Body of pancreas (tissue), 4 donors: ENCODE measurements around the gene ZNF622.

Experiments used
- POLR2A ChIP-seq, 3 donors: fragments of 450-650 bp; IDR thresholded peaks; one replicate each; pipeline ENCODE4 v1.6.1; 2016; ENCODE audit warnings: antibody characterized with exemption in 3 of 3, mild to moderate bottlenecking in 2 of 3
- TF ChIP-seq, protein P1 (sequence below), 7 experiments: fragments of 450-650 bp in 4 of 7; fragments of 200-600 bp in 3 of 7; sonication (generic) in 3 of 7; IDR thresholded peaks; one replicate each; pipeline ENCODE4 v1.5.1; 2016 to 2019; ENCODE audit warnings: antibody characterized with exemption in 7 of 7

DNA sequence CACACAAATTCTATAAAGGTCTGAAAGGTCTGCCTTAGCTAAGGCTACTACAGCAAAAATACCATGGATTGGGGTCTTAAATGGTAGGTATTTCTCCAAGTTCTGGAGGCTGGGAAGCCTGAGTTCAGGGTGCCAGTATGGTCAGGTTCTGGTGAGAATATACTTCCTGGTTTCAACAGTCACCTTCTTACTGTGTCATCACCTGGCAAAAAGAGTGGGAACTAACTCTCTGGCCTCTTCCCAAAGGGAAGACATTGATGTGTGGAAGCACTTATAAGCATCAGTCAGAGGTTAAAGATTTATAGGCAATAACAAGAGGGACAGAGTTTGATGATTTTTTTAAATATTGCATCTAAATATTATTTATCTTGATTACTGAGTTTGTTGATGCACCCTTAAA is 53.0 kb downstream of the ZNF622 start:
- TF ChIP-seq, protein P1, sequence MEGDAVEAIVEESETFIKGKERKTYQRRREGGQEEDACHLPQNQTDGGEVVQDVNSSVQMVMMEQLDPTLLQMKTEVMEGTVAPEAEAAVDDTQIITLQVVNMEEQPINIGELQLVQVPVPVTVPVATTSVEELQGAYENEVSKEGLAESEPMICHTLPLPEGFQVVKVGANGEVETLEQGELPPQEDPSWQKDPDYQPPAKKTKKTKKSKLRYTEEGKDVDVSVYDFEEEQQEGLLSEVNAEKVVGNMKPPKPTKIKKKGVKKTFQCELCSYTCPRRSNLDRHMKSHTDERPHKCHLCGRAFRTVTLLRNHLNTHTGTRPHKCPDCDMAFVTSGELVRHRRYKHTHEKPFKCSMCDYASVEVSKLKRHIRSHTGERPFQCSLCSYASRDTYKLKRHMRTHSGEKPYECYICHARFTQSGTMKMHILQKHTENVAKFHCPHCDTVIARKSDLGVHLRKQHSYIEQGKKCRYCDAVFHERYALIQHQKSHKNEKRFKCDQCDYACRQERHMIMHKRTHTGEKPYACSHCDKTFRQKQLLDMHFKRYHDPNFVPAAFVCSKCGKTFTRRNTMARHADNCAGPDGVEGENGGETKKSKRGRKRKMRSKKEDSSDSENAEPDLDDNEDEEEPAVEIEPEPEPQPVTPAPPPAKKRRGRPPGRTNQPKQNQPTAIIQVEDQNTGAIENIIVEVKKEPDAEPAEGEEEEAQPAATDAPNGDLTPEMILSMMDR (IDR thresholded peaks at IDR 0.05) = no peak
- TF ChIP-seq POLR2A (IDR thresholded peaks at IDR 0.05) = no peak
